ENCODE data around the gene SECISBP2L. TPM values are rescaled to one million over a fixed set of nuclear protein-coding genes. Genes with fewer than 3 reads are reported as not detected.

Gene SECISBP2L
- 59.5 TPM for total RNA-seq
- polyA plus RNA-seq = 10 to 100 TPM; 14.8 to 22.4 (median 18.5) TPM

- peaks cover 12% of the 10 kb centered on the region for H3K27me3 Mint-ChIP-seq
- no peaks in the 10 kb centered on the region for H3K9me3 ChIP-seq (ENCODE audit: control insufficient read depth in 2 of 2, low read length in 2 of 2)
- H3K9me3 Mint-ChIP-seq = peaks cover 0 to 2% (median 0%) of the 10 kb centered on the region in 7 donors
- peak; percentile 91 to 95 for ATAC-seq (ENCODE audit: low read depth in 2 of 2)
- H3K36me3 ChIP-seq (ENCODE audit: control insufficient read depth, insufficient read depth, low read length) = no peaks in the 10 kb centered on the region
- no peaks in the 10 kb centered on the region for H3K27me3 ChIP-seq (ENCODE audit: control insufficient read depth, insufficient read depth, low read length)
- peak within 1 kb of the TSS; percentile 91 to 99 (median 96) for H3K4me3 Mint-ChIP-seq
- H3K4me1 Mint-ChIP-seq = peaks cover 18 to 38% (median 30%) of the 10 kb centered on the region in 4 donors
- peak within 1 kb of the TSS; percentile 56 for H3K27ac ChIP-seq (ENCODE audit: insufficient read depth, low read length, poor library complexity, severe bottlenecking)
- H3K4me1 ChIP-seq (ENCODE audit: control insufficient read depth, insufficient read depth, low read length, poor library complexity, severe bottlenecking) = peaks cover 38% of the 10 kb centered on the region
- H3K4me3 ChIP-seq (ENCODE audit: low read depth, low read length) = peak within 1 kb of the TSS; percentile 89
- H3K27ac Mint-ChIP-seq = peak within 1 kb of the TSS; percentile 85 to 97 (median 95)
- no peaks in the 10 kb centered on the region for H3K36me3 Mint-ChIP-seq
- DNase-seq = peak; percentile 79 to 93 (median 89)
Observed at GRCh38 chr15:49046220-49047102, at the start of gene SECISBP2L. Gene SECISBP2L (minus strand): TSS chr15:49046446. CDS start chr15:49046299, 147 bp downstream.

GRCh38 chr15:49094923-49095322 is 48.7 kb upstream of the SECISBP2L start:
- H3K36me3 ChIP-seq (ENCODE audit: control insufficient read depth, insufficient read depth, low read length) = no peaks in the 10 kb centered on the region
- H3K4me3 Mint-ChIP-seq = no peak overlapping the region
- ATAC-seq (ENCODE audit: low read depth in 2 of 2) (no peak), DNase-seq (no peak)
- H3K9me3 ChIP-seq (ENCODE audit: control insufficient read depth in 2 of 2, low read length in 2 of 2) = no peaks in the 10 kb centered on the region
- H3K27ac ChIP-seq (ENCODE audit: insufficient read depth, low read length, poor library complexity, severe bottlenecking) = no peak overlapping the region
- no peaks in the 10 kb centered on the region for H3K27me3 ChIP-seq (ENCODE audit: control insufficient read depth, insufficient read depth, low read length)
- peak overlapping the region in 1 of 3 donors; percentile 52 for H3K27ac Mint-ChIP-seq
- H3K36me3 Mint-ChIP-seq = no peaks in the 10 kb centered on the region
- H3K4me1 ChIP-seq (ENCODE audit: control insufficient read depth, insufficient read depth, low read length, poor library complexity, severe bottlenecking) = no peaks in the 10 kb centered on the region
- no peaks in the 10 kb centered on the region for H3K27me3 Mint-ChIP-seq
- no peak overlapping the region for H3K4me3 ChIP-seq (ENCODE audit: low read depth, low read length)
- H3K9me3 Mint-ChIP-seq = no peaks in the 10 kb centered on the region
- H3K4me1 Mint-ChIP-seq = no peaks in the 10 kb centered on the region

GRCh38 chr15:49093252-49094105 is 47.2 kb upstream of the SECISBP2L start:
- no peaks in the 10 kb centered on the region for H3K4me1 ChIP-seq (ENCODE audit: control insufficient read depth, insufficient read depth, low read length, poor library complexity, severe bottlenecking)
- no peaks in the 10 kb centered on the region for H3K36me3 ChIP-seq (ENCODE audit: control insufficient read depth, insufficient read depth, low read length)
- no peak for DNase-seq
- H3K9me3 ChIP-seq (ENCODE audit: control insufficient read depth in 2 of 2, low read length in 2 of 2) = no peaks in the 10 kb centered on the region
- H3K4me3 ChIP-seq (ENCODE audit: low read depth, low read length) = no peak overlapping the region
- H3K27ac ChIP-seq (ENCODE audit: insufficient read depth, low read length, poor library complexity, severe bottlenecking) = no peak overlapping the region
- H3K27me3 Mint-ChIP-seq = no peaks in the 10 kb centered on the region
- H3K27ac Mint-ChIP-seq = no peak overlapping the region
- no peaks in the 10 kb centered on the region for H3K9me3 Mint-ChIP-seq
- no peak overlapping the region for H3K4me3 Mint-ChIP-seq
- H3K36me3 Mint-ChIP-seq = no peaks in the 10 kb centered on the region
- no peaks in the 10 kb centered on the region for H3K4me1 Mint-ChIP-seq
- H3K27me3 ChIP-seq (ENCODE audit: control insufficient read depth, insufficient read depth, low read length) = no peaks in the 10 kb centered on the region
- no peak for ATAC-seq (ENCODE audit: low read depth in 2 of 2)

- H3K9me3 ChIP-seq (ENCODE audit: control insufficient read depth in 2 of 2, low read length in 2 of 2) = no peaks in the 10 kb centered on the region
- H3K4me1 ChIP-seq (ENCODE audit: control insufficient read depth, insufficient read depth, low read length, poor library complexity, severe bottlenecking) = no peaks in the 10 kb centered on the region
- peak overlapping the region in 1 of 3 donors; percentile 17 for H3K27ac Mint-ChIP-seq
- H3K9me3 Mint-ChIP-seq = no peaks in the 10 kb centered on the region
- DNase-seq (no peak), ATAC-seq (ENCODE audit: low read depth in 2 of 2) (no peak)
- H3K27me3 ChIP-seq (ENCODE audit: control insufficient read depth, insufficient read depth, low read length) = no peaks in the 10 kb centered on the region
- H3K36me3 Mint-ChIP-seq = no peaks in the 10 kb centered on the region
- no peaks in the 10 kb centered on the region for H3K27me3 Mint-ChIP-seq
- H3K4me3 ChIP-seq (ENCODE audit: low read depth, low read length) = no peak overlapping the region
- H3K4me3 Mint-ChIP-seq = no peak overlapping the region
- H3K36me3 ChIP-seq (ENCODE audit: control insufficient read depth, insufficient read depth, low read length) = no peaks in the 10 kb centered on the region
- no peaks in the 10 kb centered on the region for H3K4me1 Mint-ChIP-seq
- H3K27ac ChIP-seq (ENCODE audit: insufficient read depth, low read length, poor library complexity, severe bottlenecking) = no peak overlapping the region
Observed at GRCh38 chr15:49088996-49089395, 42.8 kb upstream of the SECISBP2L start.

- H3K4me3 ChIP-seq (ENCODE audit: low read depth, low read length) = no peak overlapping the region
- DNase-seq (no peak), ATAC-seq (ENCODE audit: low read depth in 2 of 2) (no peak)
- no peaks in the 10 kb centered on the region for H3K36me3 Mint-ChIP-seq
- H3K9me3 Mint-ChIP-seq = peaks cover 0 to 1% (median 0%) of the 10 kb centered on the region in 7 donors
- H3K27me3 ChIP-seq (ENCODE audit: control insufficient read depth, insufficient read depth, low read length) = no peaks in the 10 kb centered on the region
- H3K4me1 Mint-ChIP-seq = no peaks in the 10 kb centered on the region
- H3K4me3 Mint-ChIP-seq = no peak overlapping the region
- no peaks in the 10 kb centered on the region for H3K27me3 Mint-ChIP-seq
- no peaks in the 10 kb centered on the region for H3K4me1 ChIP-seq (ENCODE audit: control insufficient read depth, insufficient read depth, low read length, poor library complexity, severe bottlenecking)
- no peak overlapping the region for H3K27ac ChIP-seq (ENCODE audit: insufficient read depth, low read length, poor library complexity, severe bottlenecking)
- no peaks in the 10 kb centered on the region for H3K9me3 ChIP-seq (ENCODE audit: control insufficient read depth in 2 of 2, low read length in 2 of 2)
- H3K36me3 ChIP-seq (ENCODE audit: control insufficient read depth, insufficient read depth, low read length) = no peaks in the 10 kb centered on the region
- no peak overlapping the region for H3K27ac Mint-ChIP-seq
Observed at GRCh38 chr15:49085696-49086459, 39.6 kb upstream of the SECISBP2L start.

GRCh38 chr15:49084285-49084570 is 38.0 kb upstream of the SECISBP2L start:
- Mint-ChIP-seq H3K27me3 (peaks cover 3% of the 10 kb centered on the region), H3K4me1 (no peaks in the 10 kb centered on the region), H3K9me3 (peaks cover 0 to 1% (median 0%) of the 10 kb centered on the region in 7 donors), H3K36me3 (no peaks in the 10 kb centered on the region), H3K27ac (no peak overlapping the region), H3K4me3 (no peak overlapping the region)
- ATAC-seq (ENCODE audit: low read depth in 2 of 2) (no peak), DNase-seq (no peak)
- no peaks in the 10 kb centered on the region for H3K36me3 ChIP-seq (ENCODE audit: control insufficient read depth, insufficient read depth, low read length)
- H3K27me3 ChIP-seq (ENCODE audit: control insufficient read depth, insufficient read depth, low read length) = no peaks in the 10 kb centered on the region
- H3K4me3 ChIP-seq (ENCODE audit: low read depth, low read length) = no peak overlapping the region
- H3K4me1 ChIP-seq (ENCODE audit: control insufficient read depth, insufficient read depth, low read length, poor library complexity, severe bottlenecking) = no peaks in the 10 kb centered on the region
- H3K27ac ChIP-seq (ENCODE audit: insufficient read depth, low read length, poor library complexity, severe bottlenecking) = no peak overlapping the region
- H3K9me3 ChIP-seq (ENCODE audit: control insufficient read depth in 2 of 2, low read length in 2 of 2) = no peaks in the 10 kb centered on the region

- Mint-ChIP-seq H3K36me3 (no peaks in the 10 kb centered on the region), H3K27ac (no peak overlapping the region), H3K27me3 (peaks cover 9% of the 10 kb centered on the region), H3K4me1 (no peaks in the 10 kb centered on the region), H3K9me3 (peaks cover 0 to 1% (median 0%) of the 10 kb centered on the region in 7 donors), H3K4me3 (no peak overlapping the region)
- Histone ChIP-seq H3K4me3 (ENCODE audit: low read depth, low read length) (no peak overlapping the region), H3K4me1 (ENCODE audit: control insufficient read depth, insufficient read depth, low read length, poor library complexity, severe bottlenecking) (no peaks in the 10 kb centered on the region), H3K27me3 (ENCODE audit: control insufficient read depth, insufficient read depth, low read length) (no peaks in the 10 kb centered on the region), H3K27ac (ENCODE audit: insufficient read depth, low read length, poor library complexity, severe bottlenecking) (no peak overlapping the region), H3K9me3 (ENCODE audit: control insufficient read depth in 2 of 2, low read length in 2 of 2) (no peaks in the 10 kb centered on the region), H3K36me3 (ENCODE audit: control insufficient read depth, insufficient read depth, low read length) (no peaks in the 10 kb centered on the region)
- DNase-seq (no peak), ATAC-seq (ENCODE audit: low read depth in 2 of 2) (no peak)
Observed at GRCh38 chr15:49083401-49084284, 37.4 kb upstream of the SECISBP2L start.

Data from CD4-positive, CD25-positive, alpha-beta regulatory T cell (primary cell).